Stimulated activated CD8-positive, alpha-beta memory T cell treated with anti-CD3 and anti-CD28 coated beads, Interleukin-7, amount 100 ng/mL, for 4 hours (primary cell): ENCODE measurements around the gene MSH2.
"Not testable (repeated sequence)": the region's sequence is repeated elsewhere in the genome, so short reads cannot be mapped to it uniquely, and the experiment has no call there.

Source experiments
- DNase-seq, 2 donors: peaks; one replicate each; pipeline ENCODE4 v3.0.0-alpha.2; 2020; ENCODE audit warnings: low read depth in 2 of 2

MSH2 gene

GRCh38 chr2:47407976-47408375 is 5.0 kb downstream of the MSH2 start:
- DNase-seq, result not testable (repeated sequence)

- DNase-seq, result no peak
Observed at GRCh38 chr2:47414682-47415458, 11.9 kb downstream of the MSH2 start.

- no peak for DNase-seq
Observed at GRCh38 chr2:47420214-47420613, 17.3 kb downstream of the MSH2 start.

- not testable (repeated sequence) for DNase-seq
Observed at GRCh38 chr2:47420683-47421082, 17.7 kb downstream of the MSH2 start.

- no peak for DNase-seq
Observed at GRCh38 chr2:47422016-47422415, 19.1 kb downstream of the MSH2 start.

- DNase-seq, result no peak
Observed at GRCh38 chr2:47422560-47422959, 19.6 kb downstream of the MSH2 start.

- DNase-seq, result no peak
Observed at GRCh38 chr2:47426786-47427185, 23.8 kb downstream of the MSH2 start.

GRCh38 chr2:47429795-47430194 is 26.8 kb downstream of the MSH2 start:
- no peak for DNase-seq

- not testable (repeated sequence) for DNase-seq
Observed at GRCh38 chr2:47433006-47433405, 30.1 kb downstream of the MSH2 start.

- not testable (repeated sequence) for DNase-seq
Observed at GRCh38 chr2:47433445-47433844, 30.5 kb downstream of the MSH2 start.

GRCh38 chr2:47437287-47437686 is 34.3 kb downstream of the MSH2 start:
- no peak for DNase-seq

- DNase-seq, result no peak
Observed at GRCh38 chr2:47438106-47438505, 35.1 kb downstream of the MSH2 start.

GRCh38 chr2:47438783-47439182 is 35.8 kb downstream of the MSH2 start:
- DNase-seq, result no peak

GRCh38 chr2:47451790-47452189 is 48.8 kb downstream of the MSH2 start:
- DNase-seq, result no peak

- no peak for DNase-seq
Observed at GRCh38 chr2:47452761-47453160, 49.8 kb downstream of the MSH2 start.

GRCh38 chr2:47454818-47455217 is 51.9 kb downstream of the MSH2 start:
- DNase-seq, result not testable (repeated sequence)

GRCh38 chr2:47455411-47455810 is 52.5 kb downstream of the MSH2 start:
- DNase-seq, result no peak

GRCh38 chr2:47456851-47457250 is 53.9 kb downstream of the MSH2 start:
- no peak for DNase-seq

GRCh38 chr2:47457268-47457667 is 54.3 kb downstream of the MSH2 start:
- DNase-seq, result no peak

GRCh38 chr2:47459021-47459420 is 56.1 kb downstream of the MSH2 start:
- no peak for DNase-seq

GRCh38 chr2:47460766-47461165 is 57.8 kb downstream of the MSH2 start:
- no peak for DNase-seq

GRCh38 chr2:47471429-47472116 is 68.6 kb downstream of the MSH2 start:
- no peak for DNase-seq

GRCh38 chr2:47479863-47480262 is 76.9 kb downstream of the MSH2 start:
- no peak for DNase-seq
